ENCODE data around the gene MDFI. TPM values are rescaled to one million over a fixed set of nuclear protein-coding genes. Genes with fewer than 3 reads are reported as not detected.
A peak's percentile ranks its signal among the peaks of the same experiment; 100 is the strongest.

The MDFI gene
- total RNA-seq, 1 donor from 2014 or later, result 94.5 TPM

DNA sequence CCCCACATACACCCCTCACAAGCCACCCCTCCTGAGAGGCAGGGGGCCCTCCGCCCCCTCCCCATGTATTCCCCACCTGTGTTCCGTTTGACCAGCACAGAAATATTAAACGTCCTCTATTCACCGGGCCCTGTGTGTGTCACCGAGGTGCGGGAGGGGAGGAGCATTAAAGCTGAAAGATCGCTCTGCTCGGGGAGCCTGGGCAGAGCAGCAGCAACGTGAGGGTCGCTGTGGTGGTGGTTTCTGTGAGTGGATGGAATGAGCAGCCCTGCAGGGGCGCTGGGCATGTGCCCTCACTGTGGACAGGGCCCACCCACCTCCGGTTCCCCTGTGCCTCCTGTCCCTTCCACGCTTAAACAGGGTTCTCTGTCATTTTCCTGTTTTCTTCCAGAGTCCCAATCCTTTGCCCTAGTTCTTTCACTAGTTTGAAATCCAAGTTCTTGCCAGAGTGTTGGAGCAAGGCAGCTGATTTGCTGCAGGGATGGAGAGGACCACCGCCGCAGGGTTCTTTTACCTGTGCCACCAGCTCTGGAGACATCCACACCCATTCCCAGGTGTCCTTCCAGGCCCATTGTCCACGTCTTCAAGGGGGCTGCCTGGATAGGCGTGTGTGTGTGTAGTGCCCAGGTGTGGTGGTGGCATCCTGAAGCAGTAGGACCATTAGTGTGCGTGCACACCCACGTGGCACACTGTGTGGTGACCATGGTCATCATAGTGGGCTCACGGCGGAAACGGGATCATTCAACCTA is 37.6 kb upstream of the MDFI start:
- no peaks in the 10 kb centered on the region for H3K9me3 Mint-ChIP-seq
- peaks cover under 1% of the 10 kb centered on the region for H3K27me3 Mint-ChIP-seq
- no peak overlapping the region for H3K27ac Mint-ChIP-seq
- DNase-seq (ENCODE audit: extremely low spot score, unreplicated experiment), result no peak
- TF ChIP-seq, protein P1, sequence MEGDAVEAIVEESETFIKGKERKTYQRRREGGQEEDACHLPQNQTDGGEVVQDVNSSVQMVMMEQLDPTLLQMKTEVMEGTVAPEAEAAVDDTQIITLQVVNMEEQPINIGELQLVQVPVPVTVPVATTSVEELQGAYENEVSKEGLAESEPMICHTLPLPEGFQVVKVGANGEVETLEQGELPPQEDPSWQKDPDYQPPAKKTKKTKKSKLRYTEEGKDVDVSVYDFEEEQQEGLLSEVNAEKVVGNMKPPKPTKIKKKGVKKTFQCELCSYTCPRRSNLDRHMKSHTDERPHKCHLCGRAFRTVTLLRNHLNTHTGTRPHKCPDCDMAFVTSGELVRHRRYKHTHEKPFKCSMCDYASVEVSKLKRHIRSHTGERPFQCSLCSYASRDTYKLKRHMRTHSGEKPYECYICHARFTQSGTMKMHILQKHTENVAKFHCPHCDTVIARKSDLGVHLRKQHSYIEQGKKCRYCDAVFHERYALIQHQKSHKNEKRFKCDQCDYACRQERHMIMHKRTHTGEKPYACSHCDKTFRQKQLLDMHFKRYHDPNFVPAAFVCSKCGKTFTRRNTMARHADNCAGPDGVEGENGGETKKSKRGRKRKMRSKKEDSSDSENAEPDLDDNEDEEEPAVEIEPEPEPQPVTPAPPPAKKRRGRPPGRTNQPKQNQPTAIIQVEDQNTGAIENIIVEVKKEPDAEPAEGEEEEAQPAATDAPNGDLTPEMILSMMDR (conservative IDR thresholded peaks at IDR 0.05), result no peak
- no peaks in the 10 kb centered on the region for H3K36me3 Mint-ChIP-seq
- H3K4me3 Mint-ChIP-seq, result no peak overlapping the region
- peaks cover 27% of the 10 kb centered on the region for H3K4me1 Mint-ChIP-seq (ENCODE audit: unreplicated experiment)

DNA sequence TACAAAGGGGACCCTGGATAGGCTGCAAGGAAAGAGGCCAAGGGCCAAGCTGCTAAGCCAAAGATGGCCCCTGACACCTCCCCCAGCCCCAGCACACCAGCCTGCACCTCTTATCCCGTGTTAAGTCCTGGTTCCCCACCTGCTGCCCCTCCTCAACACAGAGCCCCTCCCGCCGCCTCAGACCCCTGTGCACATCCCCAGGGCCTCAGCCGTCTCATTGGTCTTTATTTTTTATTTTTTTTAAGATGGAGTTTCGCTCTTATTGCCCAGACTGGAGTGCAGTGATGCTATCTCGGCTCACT is 37.1 kb upstream of the MDFI start:
- Mint-ChIP-seq H3K4me3 (no peak overlapping the region), H3K4me1 (ENCODE audit: unreplicated experiment) (peaks cover 27% of the 10 kb centered on the region), H3K27me3 (peaks cover 4% of the 10 kb centered on the region), H3K27ac (no peak overlapping the region), H3K9me3 (no peaks in the 10 kb centered on the region), H3K36me3 (no peaks in the 10 kb centered on the region)
- DNase-seq (ENCODE audit: extremely low spot score, unreplicated experiment), result no peak
- TF ChIP-seq, protein P1 (conservative IDR thresholded peaks at IDR 0.05), result no peak

DNA sequence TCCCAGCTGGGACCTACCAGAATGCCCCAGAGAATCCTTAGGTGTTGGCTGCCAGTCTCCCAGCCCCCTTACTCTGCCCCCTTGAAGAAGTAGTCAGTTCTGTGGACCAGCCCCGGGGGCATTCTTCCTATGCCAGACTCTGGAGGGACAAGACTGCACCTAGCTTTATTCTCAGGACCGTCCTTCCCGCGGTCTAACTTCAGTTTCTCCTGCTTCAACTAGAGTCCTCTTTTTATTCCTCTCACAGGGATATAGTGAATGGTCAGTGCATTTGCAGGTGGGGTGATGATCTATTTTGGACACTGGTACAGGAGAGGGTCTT is 35.9 kb upstream of the MDFI start:
- Mint-ChIP-seq H3K27ac (peak overlapping the region; percentile 77), H3K9me3 (no peaks in the 10 kb centered on the region), H3K4me3 (peak overlapping the region; percentile 74), H3K4me1 (ENCODE audit: unreplicated experiment) (peaks cover 21% of the 10 kb centered on the region), H3K27me3 (peaks cover 4% of the 10 kb centered on the region), H3K36me3 (no peaks in the 10 kb centered on the region)
- TF ChIP-seq, protein P1 (conservative IDR thresholded peaks at IDR 0.05), result no peak
- no peak for DNase-seq (ENCODE audit: extremely low spot score, unreplicated experiment)

DNA sequence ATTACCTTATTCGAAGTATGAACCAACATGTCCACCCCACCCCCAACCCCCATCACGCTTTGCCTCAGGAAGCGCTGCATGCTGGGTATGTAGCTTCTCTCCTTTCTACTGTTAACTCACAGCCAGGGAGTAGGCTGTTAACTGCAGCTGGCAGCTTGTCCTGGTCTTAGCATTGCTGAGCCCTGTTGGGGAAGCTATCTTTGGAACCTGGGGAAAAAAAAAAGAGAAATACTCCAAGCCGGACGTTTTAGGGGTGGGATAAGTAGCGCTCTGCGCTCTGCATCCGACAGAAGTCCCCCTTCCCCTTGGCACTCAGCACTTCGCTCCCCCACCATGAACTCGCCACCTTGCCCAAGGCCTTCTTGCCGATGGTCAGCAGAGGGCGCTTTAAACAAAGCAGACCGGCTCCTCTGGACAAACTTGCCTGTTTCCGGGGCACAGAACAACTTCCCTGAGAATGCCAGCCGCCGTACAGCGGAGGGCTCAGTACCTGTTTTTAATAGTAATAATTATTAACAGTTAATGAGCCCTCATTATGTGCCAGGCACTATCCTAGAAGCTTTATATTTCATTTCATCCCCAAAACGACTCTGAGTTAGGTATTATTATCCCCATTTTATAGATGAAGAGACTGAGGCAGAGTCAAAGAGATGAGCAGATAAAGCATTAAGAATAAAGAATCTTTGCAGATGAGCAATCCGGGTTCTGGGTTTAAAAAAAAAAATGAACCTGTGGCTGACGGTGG is 35.2 kb upstream of the MDFI start:
- Mint-ChIP-seq H3K4me1 (ENCODE audit: unreplicated experiment) (peaks cover 21% of the 10 kb centered on the region), H3K27ac (peak overlapping the region; percentile 77), H3K9me3 (no peaks in the 10 kb centered on the region), H3K4me3 (peak overlapping the region; percentile 74), H3K27me3 (peaks cover 4% of the 10 kb centered on the region), H3K36me3 (no peaks in the 10 kb centered on the region)
- TF ChIP-seq, protein P1 (conservative IDR thresholded peaks at IDR 0.05), result peak; percentile 97
- DNase-seq (ENCODE audit: extremely low spot score, unreplicated experiment), result peak; percentile 86

DNA sequence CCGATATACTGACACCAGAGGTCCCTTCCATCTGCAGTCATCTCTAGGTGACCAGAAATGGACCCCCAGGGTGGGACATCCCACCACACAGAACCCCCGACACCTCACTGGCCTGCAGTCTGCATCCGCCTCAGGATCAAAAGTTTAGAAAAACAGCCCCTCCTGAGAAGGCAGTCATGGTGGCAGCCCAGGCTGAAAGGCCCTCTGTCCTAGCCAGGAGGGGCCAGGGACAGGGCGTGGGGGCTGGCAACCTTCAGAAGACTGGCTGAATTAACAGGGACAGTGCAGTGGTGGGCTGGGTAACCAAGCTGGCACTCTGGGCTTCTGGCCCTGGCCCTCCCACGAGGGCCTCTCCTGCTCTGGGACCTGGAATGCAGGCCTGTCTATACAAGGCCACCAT is 34.3 kb upstream of the MDFI start:
- Mint-ChIP-seq H3K27ac (no peak overlapping the region), H3K4me1 (ENCODE audit: unreplicated experiment) (peaks cover 21% of the 10 kb centered on the region), H3K9me3 (no peaks in the 10 kb centered on the region), H3K27me3 (peaks cover 4% of the 10 kb centered on the region), H3K36me3 (no peaks in the 10 kb centered on the region), H3K4me3 (no peak overlapping the region)
- TF ChIP-seq, protein P1 (conservative IDR thresholded peaks at IDR 0.05), result no peak
- DNase-seq (ENCODE audit: extremely low spot score, unreplicated experiment), result no peak
